OCI-M2 (cell line): ENCODE measurements around the gene ARHGAP44.

ENCODE experiments used
- DNase-seq: peaks from one replicate; lab custom pipeline; 2025; ENCODE audit not compliant: unreplicated experiment; lab: John Stamatoyannopoulos, UW

Gene ARHGAP44

GRCh38 chr17:12990041-12990808 lies 200.9 kb downstream of the ARHGAP44 start:
- no peak for DNase-seq

DNA sequence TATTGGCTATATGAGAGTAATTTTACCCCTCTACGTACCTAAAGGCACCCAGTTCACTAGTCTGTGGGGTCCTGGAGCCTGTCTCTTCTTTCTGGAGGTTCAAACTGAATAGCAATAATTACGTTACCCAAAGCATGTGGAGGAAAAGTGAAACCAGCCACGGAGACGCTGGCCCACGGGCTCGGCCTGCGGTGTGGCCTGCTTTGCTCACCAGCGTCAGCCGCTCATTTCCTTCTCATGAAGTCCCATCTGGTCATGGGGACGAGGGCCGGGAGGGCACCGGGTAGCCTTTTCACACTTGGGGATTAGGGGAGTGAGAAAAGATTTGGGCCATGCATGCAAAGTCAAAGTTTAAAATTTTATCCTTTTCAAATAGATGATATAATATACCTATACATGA lies 201.6 kb downstream of the ARHGAP44 start:
- DNase-seq, result no peak

DNA sequence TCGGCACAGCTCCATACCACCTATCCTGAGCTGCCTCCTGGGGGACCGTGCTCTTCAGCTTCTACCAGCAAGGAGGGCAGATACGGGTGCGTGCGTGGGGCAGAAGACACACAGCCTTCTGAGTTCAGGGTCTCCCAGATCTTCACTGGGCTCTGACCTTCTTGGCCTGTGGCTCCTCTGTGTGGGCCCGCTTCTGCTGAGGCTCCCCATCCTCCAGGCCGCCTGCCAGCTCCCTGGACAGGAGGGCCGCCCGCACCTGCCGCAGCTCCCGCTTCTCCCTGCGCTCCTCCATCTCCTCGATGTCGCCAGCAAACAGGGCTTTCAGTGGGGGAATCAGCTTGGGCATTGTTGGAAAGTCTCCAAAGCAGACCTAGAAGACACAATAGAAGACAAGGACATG lies 203.4 kb downstream of the ARHGAP44 start:
- DNase-seq, result no peak

GRCh38 chr17:12993631-12994030 lies 204.3 kb downstream of the ARHGAP44 start:
- DNase-seq, result no peak

- DNase-seq, result no peak
These were observed 205.2 kb downstream of the ARHGAP44 start for GRCh38 chr17:12994341-12995074.

GRCh38 chr17:12995106-12995895 lies 206.0 kb downstream of the ARHGAP44 start:
- no peak for DNase-seq

DNA sequence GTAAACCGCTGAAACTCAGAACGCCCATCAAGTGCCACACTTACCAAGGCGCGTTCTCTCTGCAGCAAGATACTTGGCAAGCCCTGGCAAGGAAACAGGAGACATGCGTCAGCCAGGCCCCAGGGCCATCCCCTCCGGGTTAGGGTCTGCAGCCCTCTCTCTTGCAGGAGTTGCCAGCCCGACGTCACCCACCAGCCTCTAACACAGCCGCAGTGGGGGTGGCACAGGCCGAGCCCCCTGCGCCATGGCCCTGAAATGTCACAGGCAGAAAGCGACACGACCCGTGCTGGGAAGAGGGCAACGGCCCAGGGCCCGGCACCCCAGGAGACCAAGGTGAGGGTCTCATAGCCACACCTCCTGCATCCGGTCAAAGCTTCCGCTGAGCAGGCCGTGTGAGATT lies 206.6 kb downstream of the ARHGAP44 start:
- no peak for DNase-seq

DNA sequence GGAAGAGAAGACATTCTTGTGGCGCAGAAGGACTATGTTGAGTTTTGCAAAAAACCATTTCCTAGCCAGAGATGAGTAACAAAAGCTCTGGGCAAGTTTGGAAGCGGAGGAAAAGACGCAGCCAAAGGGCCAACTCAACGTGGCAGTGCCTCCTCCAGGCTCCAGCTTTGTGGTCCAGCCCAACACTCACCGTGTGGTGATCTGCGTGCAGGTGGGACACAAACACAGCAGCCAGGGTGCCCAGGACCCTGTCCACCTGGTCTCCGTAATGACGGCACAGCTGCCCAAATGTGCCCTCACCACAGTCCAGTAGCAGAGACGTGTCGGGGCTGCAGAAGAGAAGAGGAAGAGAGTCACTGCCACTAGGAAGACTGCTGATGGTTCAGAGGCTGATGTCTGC lies 207.1 kb downstream of the ARHGAP44 start:
- DNase-seq, result no peak

GRCh38 chr17:12996941-12997340 lies 207.6 kb downstream of the ARHGAP44 start:
- no peak for DNase-seq

DNA sequence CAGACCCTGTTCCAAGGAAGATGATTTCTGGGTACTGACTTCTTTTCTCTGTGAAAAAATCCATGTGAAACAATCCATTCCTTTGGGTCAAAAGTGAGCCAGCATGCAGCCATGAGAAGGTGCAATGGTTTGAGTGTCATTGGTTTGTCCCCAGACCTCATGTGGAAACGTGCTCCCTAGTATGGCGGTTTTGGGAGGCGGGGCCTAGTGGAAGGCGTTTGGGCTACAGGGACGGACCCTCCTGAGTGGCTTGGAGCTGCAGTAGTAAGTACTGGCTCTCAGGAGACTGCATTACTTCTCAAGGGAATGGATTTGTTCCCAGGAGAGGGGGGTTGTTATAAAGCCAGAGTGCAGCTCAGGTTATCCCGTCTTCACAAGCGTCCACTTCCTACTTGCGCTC lies 209.2 kb downstream of the ARHGAP44 start:
- no peak for DNase-seq

- no peak for DNase-seq
These were observed 209.6 kb downstream of the ARHGAP44 start for GRCh38 chr17:12998874-12999273.

DNA sequence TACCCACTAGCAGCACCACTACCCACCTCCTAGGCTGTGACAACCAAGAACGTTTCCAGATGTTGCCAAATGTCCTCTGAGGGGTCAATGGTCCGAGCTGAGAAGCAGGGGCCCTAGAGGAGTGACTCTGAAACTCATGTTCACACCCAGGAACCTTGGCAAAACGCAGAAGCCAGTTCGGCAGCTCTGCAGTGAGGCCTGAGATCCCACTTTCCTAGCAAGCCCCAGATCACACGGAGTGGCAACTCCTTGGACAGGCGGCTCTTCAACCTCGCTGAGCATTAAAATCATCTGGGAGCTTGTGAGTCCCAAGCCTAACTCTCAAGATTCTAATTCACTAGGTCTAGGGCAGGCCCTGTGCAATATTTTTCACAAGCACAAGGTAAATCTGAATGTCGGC lies 211.3 kb downstream of the ARHGAP44 start:
- no peak for DNase-seq

DNA sequence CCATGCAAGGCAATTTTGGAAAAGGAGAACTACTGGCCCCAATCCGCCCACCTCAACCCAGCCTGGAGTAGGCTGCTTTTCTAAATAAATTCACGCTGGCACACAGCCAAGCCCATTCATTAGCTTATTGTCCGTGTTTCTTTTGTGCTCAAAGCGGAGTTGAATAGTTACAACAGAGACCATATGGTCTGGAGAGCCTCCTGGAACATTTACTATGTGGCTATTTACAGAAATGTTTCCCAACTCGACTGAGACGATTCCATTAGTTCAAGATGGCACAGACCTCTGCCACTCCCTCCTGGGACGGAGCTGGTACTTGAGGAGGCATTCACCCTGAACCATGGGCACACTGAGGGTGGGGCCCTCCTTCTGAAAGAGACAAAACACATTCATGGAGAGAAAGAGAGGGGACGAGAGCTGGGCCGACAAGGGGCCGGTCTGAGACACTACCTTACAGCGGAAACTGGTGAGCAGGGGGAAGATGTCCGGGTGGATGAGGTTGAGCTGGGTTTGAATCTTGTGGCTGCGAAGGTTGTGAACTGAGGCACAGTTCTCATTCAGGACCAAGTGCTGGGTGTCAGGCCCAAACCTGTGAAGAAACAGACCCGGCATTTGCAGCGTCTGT lies 212.8 kb downstream of the ARHGAP44 start:
- no peak for DNase-seq

GRCh38 chr17:13002761-13003453 lies 213.6 kb downstream of the ARHGAP44 start:
- DNase-seq, result no peak

GRCh38 chr17:13003454-13003851 lies 214.2 kb downstream of the ARHGAP44 start:
- no peak for DNase-seq

GRCh38 chr17:13003927-13004326 lies 214.6 kb downstream of the ARHGAP44 start:
- no peak for DNase-seq

GRCh38 chr17:13004336-13004735 lies 215.0 kb downstream of the ARHGAP44 start:
- no peak for DNase-seq

GRCh38 chr17:13005530-13005929 lies 216.2 kb downstream of the ARHGAP44 start:
- DNase-seq, result no peak

GRCh38 chr17:13008461-13008860 lies 219.2 kb downstream of the ARHGAP44 start:
- no peak for DNase-seq

- no peak for DNase-seq
These were observed 221.7 kb downstream of the ARHGAP44 start for GRCh38 chr17:13010959-13011358.

GRCh38 chr17:13014801-13015200 lies 225.5 kb downstream of the ARHGAP44 start:
- DNase-seq, result no peak
